Activated CD4-positive, alpha-beta memory T cell treated with anti-CD3 and anti-CD28 coated beads for 36 hours (primary cell): Measurements from ENCODE around the gene LMTK2. TPM values are rescaled to one million over a fixed set of nuclear protein-coding genes. Genes with fewer than 3 reads are reported as not detected.
"Not testable (repeated sequence)": the region's sequence is repeated elsewhere in the genome, so short reads cannot be mapped to it uniquely, and the experiment has no call there.

Source experiments
- CTCF ChIA-PET: fragments of 350-600 bp; sonication (Branson Sonifier 250); formaldehyde crosslinking; loops from one replicate; lab custom pipeline; 2021; ENCODE audit warnings: antibody characterized with exemption, inconsistent platforms; lab: Charles Lee
- POLR2A ChIA-PET: fragments of 350-600 bp; sonication (Branson Sonifier 250); formaldehyde crosslinking; loops from one replicate; lab custom pipeline; 2021; ENCODE audit warnings: antibody characterized with exemption; lab: Charles Lee
- DNase-seq: peaks from one replicate; pipeline ENCODE4 v3.0.0-alpha.2; 2020
- H3K27ac Mint-ChIP-seq: one replicate; pipeline ENCODE4 v1.8.0; 2021; ENCODE audit warnings: mixed read lengths
- H3K27me3 Mint-ChIP-seq: one replicate; pipeline ENCODE4 v1.8.0; 2021; ENCODE audit warnings: mixed read lengths
- H3K36me3 Mint-ChIP-seq: one replicate; pipeline ENCODE4 v1.8.0; 2021; ENCODE audit warnings: mixed read lengths
- H3K4me1 Mint-ChIP-seq: one replicate; pipeline ENCODE4 v1.8.0; 2021; ENCODE audit warnings: low read depth, mixed read lengths
- H3K4me3 Mint-ChIP-seq: one replicate; pipeline ENCODE4 v1.8.0; 2021; ENCODE audit warnings: mild to moderate bottlenecking, mixed read lengths
- H3K9me3 Mint-ChIP-seq: one replicate; pipeline ENCODE4 v1.8.0; 2021; ENCODE audit warnings: mixed read lengths
- intact Hi-C: fragments of 100-400 bp; cut with micrococcal nuclease; formaldehyde crosslinking; loops from one replicate; pipeline ENCODE4 v1.15.1; 2023
- total RNA-seq, 2 experiments: library from RNA; stranded (reverse); gene quantifications; one replicate each; pipeline ENCODE4 v1.2.3, GENCODE V29; 2021

The LMTK2 gene
- total RNA-seq, 2 experiments from 2014 or later, result 10.6 to 10.8 TPM

DNA sequence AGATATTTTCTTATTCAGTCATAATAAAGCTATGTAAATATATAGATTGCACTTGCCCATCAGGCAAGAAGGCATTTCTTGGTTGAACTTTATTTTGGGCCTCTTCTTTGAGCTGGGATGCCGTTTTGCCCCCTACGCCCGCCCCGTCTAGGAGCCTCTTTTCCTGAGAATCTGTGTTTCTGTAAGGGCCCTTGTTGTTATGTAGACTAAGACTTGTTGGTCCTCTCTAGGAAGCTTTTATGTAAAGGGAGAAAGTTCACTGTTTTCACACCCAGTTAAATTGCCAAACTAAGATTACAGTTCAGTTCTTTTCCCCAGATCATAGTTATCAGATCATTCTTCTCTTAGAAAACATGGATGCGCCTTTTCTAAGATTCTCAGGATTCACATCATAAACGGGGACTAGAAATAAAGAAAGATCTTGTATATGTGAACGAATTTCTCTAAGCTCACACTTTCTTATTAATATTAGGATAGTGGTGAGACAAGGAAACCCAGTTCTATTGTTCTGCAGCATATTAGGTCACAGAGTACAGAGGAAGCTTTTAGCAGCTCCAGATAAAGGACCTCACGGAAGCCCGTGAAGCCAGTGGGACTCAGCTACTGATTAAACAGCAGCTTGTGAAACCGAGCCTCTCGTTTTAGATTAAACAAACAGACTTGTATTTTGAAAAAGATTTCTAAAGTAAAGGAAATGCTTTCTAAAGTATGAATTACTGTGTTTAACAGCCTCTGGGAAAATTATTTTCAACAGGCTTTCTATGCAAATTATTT lies 3.8 kb downstream of the LMTK2 start:
- no peaks in the 10 kb centered on the region for H3K9me3 Mint-ChIP-seq
- no peak overlapping the region for H3K4me3 Mint-ChIP-seq
- peaks cover 2% of the 10 kb centered on the region for H3K36me3 Mint-ChIP-seq
- H3K4me1 Mint-ChIP-seq, result peaks cover 50% of the 10 kb centered on the region
- intact Hi-C loops, result no loop called here
- POLR2A ChIA-PET, result interaction anchor here (1.2 to 1.5 kb wide), 2 partner anchors 20 to 21 kb away, joined by 3 to 4 read pairs; no protein-coding TSS in a partner anchor
- H3K27ac Mint-ChIP-seq, result no peak overlapping the region
- H3K27me3 Mint-ChIP-seq, result no peaks in the 10 kb centered on the region
- DNase-seq, result no peak
- CTCF ChIA-PET, result interaction anchor here (1.0 to 4.7 kb wide), 7 partner anchors 9 to 89 kb away, joined by 3 to 65 read pairs (median 5); no protein-coding TSS in a partner anchor

DNA sequence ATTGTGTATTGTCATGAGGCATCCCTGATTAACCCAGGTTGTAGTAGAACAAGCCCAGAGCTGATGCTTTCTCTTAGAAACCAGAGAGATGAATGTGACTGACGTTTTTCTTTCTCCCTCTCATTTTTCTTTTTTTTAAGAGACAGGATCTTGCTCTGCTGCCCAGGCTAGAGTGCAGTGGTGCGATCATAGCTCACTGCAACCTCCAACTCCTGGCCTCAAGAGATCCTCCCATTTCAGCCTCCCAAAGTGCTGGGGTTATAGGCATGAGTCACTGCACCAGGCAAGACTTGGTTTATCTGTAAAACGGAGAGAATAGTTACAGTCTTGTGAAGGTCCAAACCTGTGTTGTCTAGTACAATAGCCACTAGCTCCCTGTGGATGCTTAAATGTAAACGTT lies 5.4 kb downstream of the LMTK2 start:
- ChIA-PET CTCF (interaction anchor here (1.5 to 4.7 kb wide), 3 partner anchors 55 to 90 kb away, joined by 3 to 65 read pairs (median 9); no protein-coding TSS in a partner anchor), POLR2A (no interaction called here)
- Mint-ChIP-seq H3K9me3 (no peaks in the 10 kb centered on the region), H3K27ac (no peak overlapping the region), H3K4me3 (no peak overlapping the region), H3K27me3 (no peaks in the 10 kb centered on the region), H3K36me3 (peaks cover 2% of the 10 kb centered on the region), H3K4me1 (peaks cover 50% of the 10 kb centered on the region)
- intact Hi-C loops, result no loop called here
- DNase-seq, result no peak

GRCh38 chr7:98115746-98116525 lies 9.3 kb downstream of the LMTK2 start:
- ChIA-PET POLR2A (no interaction called here), CTCF (interaction anchor here (0.6 to 2.1 kb wide), 3 partner anchors 10 to 53 kb away, joined by 3 to 10 read pairs (median 8); no protein-coding TSS in a partner anchor)
- Mint-ChIP-seq H3K4me1 (peaks cover 30% of the 10 kb centered on the region), H3K27ac (no peak overlapping the region), H3K36me3 (peaks cover 9% of the 10 kb centered on the region), H3K4me3 (no peak overlapping the region), H3K9me3 (no peaks in the 10 kb centered on the region), H3K27me3 (no peaks in the 10 kb centered on the region)
- intact Hi-C loops, result no loop called here
- DNase-seq, result no peak

GRCh38 chr7:98116656-98117461 lies 10.2 kb downstream of the LMTK2 start:
- intact Hi-C loops, result no loop called here
- DNase-seq, result no peak
- Mint-ChIP-seq H3K4me3 (no peak overlapping the region), H3K4me1 (peaks cover 21% of the 10 kb centered on the region), H3K9me3 (no peaks in the 10 kb centered on the region), H3K36me3 (peaks cover 9% of the 10 kb centered on the region), H3K27me3 (no peaks in the 10 kb centered on the region), H3K27ac (no peak overlapping the region)
- ChIA-PET POLR2A (no interaction called here), CTCF (interaction anchor here (1.8 kb wide), 1 partner anchor 11 kb away, joined by 10 read pairs; no protein-coding TSS in a partner anchor)

- H3K27ac Mint-ChIP-seq, result no peak overlapping the region
- H3K9me3 Mint-ChIP-seq, result no peaks in the 10 kb centered on the region
- ChIA-PET CTCF (interaction anchor here (0.6 to 2.4 kb wide), 6 partner anchors 9 to 147 kb away, joined by 3 to 9 read pairs (median 4); no protein-coding TSS in a partner anchor), POLR2A (no interaction called here)
- H3K4me1 Mint-ChIP-seq, result peaks cover 13% of the 10 kb centered on the region
- H3K4me3 Mint-ChIP-seq, result no peak overlapping the region
- peaks cover 11% of the 10 kb centered on the region for H3K36me3 Mint-ChIP-seq
- intact Hi-C loops, result no loop called here
- no peaks in the 10 kb centered on the region for H3K27me3 Mint-ChIP-seq
- no peak for DNase-seq
These were observed 12.7 kb downstream of the LMTK2 start for GRCh38 chr7:98119256-98119918.

- Mint-ChIP-seq H3K27me3 (no peaks in the 10 kb centered on the region), H3K4me1 (peaks cover 11% of the 10 kb centered on the region), H3K36me3 (peaks cover 14% of the 10 kb centered on the region), H3K27ac (no peak overlapping the region), H3K4me3 (no peak overlapping the region), H3K9me3 (no peaks in the 10 kb centered on the region)
- POLR2A ChIA-PET, result no interaction called here
- intact Hi-C loops, result no loop called here
- CTCF ChIA-PET, result interaction anchor here (0.7 to 2.4 kb wide), 5 partner anchors 15 to 99 kb away, joined by 3 to 9 read pairs (median 3); no protein-coding TSS in a partner anchor
- no peak for DNase-seq
These were observed 13.9 kb downstream of the LMTK2 start for GRCh38 chr7:98120559-98120958.

DNA sequence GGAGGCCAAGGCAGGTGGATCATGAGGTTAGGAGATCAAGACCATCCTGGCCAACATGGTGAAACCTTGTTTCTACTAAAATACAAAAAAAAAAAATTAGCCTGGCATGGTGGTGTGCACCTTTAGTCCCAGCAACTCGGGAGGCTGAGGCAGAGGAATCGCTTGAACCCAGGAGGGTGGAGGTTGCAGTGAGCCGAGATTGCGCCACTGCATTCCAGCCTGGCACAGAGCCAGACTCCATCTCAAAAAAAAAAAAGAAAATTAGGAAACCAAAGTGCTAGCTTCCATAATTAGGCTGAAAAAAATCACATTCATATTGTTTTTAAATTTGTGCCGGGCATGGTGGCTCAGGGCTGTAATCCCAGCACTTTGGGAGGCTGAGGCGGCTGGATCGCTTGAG lies 14.7 kb downstream of the LMTK2 start:
- H3K27ac Mint-ChIP-seq, intact Hi-C loops, H3K27me3 Mint-ChIP-seq, H3K9me3 Mint-ChIP-seq, H3K4me3 Mint-ChIP-seq, CTCF ChIA-PET, POLR2A ChIA-PET, DNase-seq, H3K4me1 Mint-ChIP-seq: not testable (repeated sequence)
- H3K36me3 Mint-ChIP-seq, result peaks cover 12% of the 10 kb centered on the region

GRCh38 chr7:98123365-98123696 lies 16.7 kb downstream of the LMTK2 start:
- POLR2A ChIA-PET, result no interaction called here
- intact Hi-C loops, result no loop called here
- H3K27ac Mint-ChIP-seq, result no peak overlapping the region
- H3K27me3 Mint-ChIP-seq, result no peaks in the 10 kb centered on the region
- no peak for DNase-seq
- CTCF ChIA-PET, result interaction anchor here (1.4 kb wide), 1 partner anchor 14 kb away, joined by 4 read pairs; no protein-coding TSS in a partner anchor
- no peak overlapping the region for H3K4me3 Mint-ChIP-seq
- H3K36me3 Mint-ChIP-seq, result peaks cover 12% of the 10 kb centered on the region
- H3K4me1 Mint-ChIP-seq, result peaks cover 6% of the 10 kb centered on the region
- no peaks in the 10 kb centered on the region for H3K9me3 Mint-ChIP-seq

DNA sequence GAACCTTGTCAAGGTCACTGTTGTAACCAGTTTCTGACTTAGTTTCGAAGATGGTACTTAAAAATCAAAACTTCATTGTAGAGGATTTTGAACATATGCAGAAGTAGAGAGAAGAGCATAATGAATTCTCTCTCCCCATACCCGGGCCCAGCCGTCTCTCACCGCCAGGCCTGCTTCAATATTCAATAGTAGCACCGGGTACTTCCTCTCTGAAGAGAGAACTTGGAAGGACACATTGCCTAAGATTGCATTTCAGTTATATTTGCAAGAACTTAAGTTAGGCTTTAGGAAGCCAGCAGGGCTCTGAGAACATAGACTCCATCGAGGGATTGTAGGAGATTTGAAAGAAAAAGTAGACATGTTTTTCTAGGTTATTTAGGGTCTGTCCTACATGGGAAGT lies 19.1 kb downstream of the LMTK2 start:
- Mint-ChIP-seq H3K4me1 (peaks cover 14% of the 10 kb centered on the region), H3K27ac (no peak overlapping the region), H3K36me3 (peaks cover 4% of the 10 kb centered on the region), H3K4me3 (no peak overlapping the region), H3K9me3 (no peaks in the 10 kb centered on the region), H3K27me3 (no peaks in the 10 kb centered on the region)
- CTCF ChIA-PET, result no interaction called here
- no peak for DNase-seq
- intact Hi-C loops, result no loop called here
- POLR2A ChIA-PET, result no interaction called here

DNA sequence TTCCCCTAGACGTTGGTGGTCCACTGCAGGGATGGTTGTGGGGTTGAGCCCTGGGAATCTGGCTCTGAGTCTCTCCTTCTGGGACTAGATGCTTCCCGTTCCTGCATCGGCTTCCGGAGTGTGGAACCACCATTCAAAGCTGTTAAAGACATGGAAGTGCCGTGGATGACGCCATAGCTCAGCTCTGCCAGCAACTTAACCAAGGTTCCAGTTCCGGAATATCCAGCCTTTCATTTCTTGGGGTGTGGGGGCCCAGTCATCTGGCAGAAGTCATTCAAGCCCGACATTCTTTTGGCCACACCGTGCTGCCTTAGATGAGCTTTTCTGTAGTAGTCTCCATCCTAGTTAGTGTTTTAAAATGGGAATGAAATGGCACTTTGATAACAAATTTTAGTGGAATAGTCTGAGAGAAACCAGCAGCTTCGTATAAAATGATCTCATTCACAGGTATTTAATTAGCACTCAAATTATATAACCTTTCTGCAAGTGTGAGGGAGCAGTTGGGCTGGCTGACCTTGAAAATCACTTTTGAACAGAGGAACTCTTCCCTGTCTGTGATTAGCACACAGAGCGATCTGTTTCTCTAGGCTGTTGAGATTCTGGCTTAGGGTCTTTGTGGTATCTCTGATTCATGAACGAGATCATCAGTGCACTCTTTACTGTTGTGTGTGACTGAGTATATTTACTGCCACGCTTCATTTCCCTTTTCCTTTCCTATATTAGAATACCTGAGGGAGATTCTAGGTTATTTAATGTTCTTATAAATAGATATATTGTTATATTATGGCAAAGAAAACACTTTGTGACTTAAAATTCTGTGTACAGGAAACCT lies 19.9 kb downstream of the LMTK2 start:
- Mint-ChIP-seq H3K9me3 (no peaks in the 10 kb centered on the region), H3K4me1 (peaks cover 21% of the 10 kb centered on the region), H3K4me3 (no peak overlapping the region), H3K27ac (no peak overlapping the region), H3K36me3 (peaks cover 4% of the 10 kb centered on the region), H3K27me3 (no peaks in the 10 kb centered on the region)
- no peak for DNase-seq
- ChIA-PET POLR2A (no interaction called here), CTCF (no interaction called here)
- intact Hi-C loops, result no loop called here

- Mint-ChIP-seq H3K27ac (no peak overlapping the region), H3K36me3 (peaks cover 4% of the 10 kb centered on the region), H3K9me3 (no peaks in the 10 kb centered on the region), H3K27me3 (no peaks in the 10 kb centered on the region), H3K4me1 (peaks cover 38% of the 10 kb centered on the region), H3K4me3 (no peak overlapping the region)
- POLR2A ChIA-PET, result no interaction called here
- intact Hi-C loops, result no loop called here
- no peak for DNase-seq
- CTCF ChIA-PET, result no interaction called here
These were observed 21.7 kb downstream of the LMTK2 start for GRCh38 chr7:98128346-98128745.
